ENCODE data around the gene CRYGN. TPM values are rescaled to one million over a fixed set of nuclear protein-coding genes. Genes with fewer than 3 reads are reported as not detected.

CRYGN gene
- total RNA-seq, 1 donor from 2014 or later = 1.3 TPM

DNA sequence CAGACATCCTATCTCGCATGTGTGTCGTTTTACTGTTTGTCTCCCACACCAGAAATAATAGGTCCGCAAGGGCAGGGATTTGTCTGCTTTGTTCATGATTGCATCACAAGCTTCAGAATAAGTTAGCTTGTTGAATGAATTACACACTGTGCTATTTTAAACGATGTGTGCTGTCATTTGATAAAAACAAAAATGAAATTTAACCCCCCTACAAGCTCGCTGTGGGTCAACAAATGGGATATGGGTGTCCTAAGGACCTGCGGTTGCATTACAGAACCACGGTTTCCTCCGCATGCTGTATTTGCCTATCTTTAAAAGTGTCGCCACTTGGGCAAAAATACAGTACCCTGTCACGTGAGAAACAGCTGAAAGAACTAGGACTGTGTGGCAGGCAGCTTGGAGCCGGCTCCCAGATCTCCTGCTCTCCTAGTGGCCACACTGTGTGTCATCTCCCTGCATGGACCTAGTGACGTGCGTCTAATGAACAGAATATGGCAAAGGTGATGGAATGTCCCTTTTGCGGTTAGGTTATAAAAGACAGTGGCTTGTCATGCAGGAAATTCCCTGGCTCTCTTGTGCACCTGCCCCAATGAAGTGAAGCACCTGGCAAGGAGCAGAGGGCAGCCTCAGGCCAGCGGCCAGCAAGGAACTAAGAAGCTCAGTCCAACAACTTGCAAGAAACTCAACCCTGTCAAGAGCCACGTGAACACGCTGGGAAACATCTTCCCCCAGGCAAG is 32.9 kb upstream of the CRYGN start:
- Mint-ChIP-seq H3K27ac (no peak overlapping the region), H3K9me3 (no peaks in the 10 kb centered on the region), H3K4me3 (no peak overlapping the region), H3K36me3 (peaks cover 49% of the 10 kb centered on the region), H3K4me1 (ENCODE audit: unreplicated experiment) (peaks cover 18% of the 10 kb centered on the region), H3K27me3 (no peaks in the 10 kb centered on the region)
- DNase-seq (ENCODE audit: extremely low spot score, unreplicated experiment) = no peak
- TF ChIP-seq CTCF (conservative IDR thresholded peaks at IDR 0.05) = no peak

GRCh38 chr7:151470711-151471110 is 30.8 kb upstream of the CRYGN start:
- H3K27me3 Mint-ChIP-seq = no peaks in the 10 kb centered on the region
- no peak for DNase-seq (ENCODE audit: extremely low spot score, unreplicated experiment)
- peaks cover 19% of the 10 kb centered on the region for H3K4me1 Mint-ChIP-seq (ENCODE audit: unreplicated experiment)
- no peak overlapping the region for H3K4me3 Mint-ChIP-seq
- H3K36me3 Mint-ChIP-seq = peaks cover 57% of the 10 kb centered on the region
- H3K9me3 Mint-ChIP-seq = no peaks in the 10 kb centered on the region
- H3K27ac Mint-ChIP-seq = no peak overlapping the region
- TF ChIP-seq CTCF (conservative IDR thresholded peaks at IDR 0.05) = no peak

DNA sequence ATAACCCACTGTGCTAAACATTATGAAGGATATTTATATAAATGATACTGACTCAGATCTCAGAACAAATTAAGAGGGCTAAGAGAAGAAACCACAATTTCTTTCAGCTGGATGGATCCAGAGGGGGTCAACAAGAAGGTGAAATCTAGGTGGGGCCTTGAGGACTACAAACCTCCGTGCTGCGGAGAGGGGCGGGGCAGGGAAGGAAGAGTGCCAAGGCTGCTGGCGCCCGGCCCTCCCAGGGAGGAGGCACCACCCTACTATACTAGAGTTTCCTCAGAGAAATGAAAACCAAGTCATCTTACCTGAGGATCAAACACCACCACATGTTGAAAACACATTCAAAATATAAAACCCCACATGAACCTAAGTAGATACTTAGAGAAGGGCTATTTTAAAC is 29.3 kb upstream of the CRYGN start:
- no peak for TF ChIP-seq CTCF (conservative IDR thresholded peaks at IDR 0.05)
- DNase-seq (ENCODE audit: extremely low spot score, unreplicated experiment) = no peak
- H3K27ac Mint-ChIP-seq = no peak overlapping the region
- H3K4me3 Mint-ChIP-seq = no peak overlapping the region
- peaks cover 19% of the 10 kb centered on the region for H3K4me1 Mint-ChIP-seq (ENCODE audit: unreplicated experiment)
- no peaks in the 10 kb centered on the region for H3K27me3 Mint-ChIP-seq
- no peaks in the 10 kb centered on the region for H3K9me3 Mint-ChIP-seq
- peaks cover 63% of the 10 kb centered on the region for H3K36me3 Mint-ChIP-seq

DNA sequence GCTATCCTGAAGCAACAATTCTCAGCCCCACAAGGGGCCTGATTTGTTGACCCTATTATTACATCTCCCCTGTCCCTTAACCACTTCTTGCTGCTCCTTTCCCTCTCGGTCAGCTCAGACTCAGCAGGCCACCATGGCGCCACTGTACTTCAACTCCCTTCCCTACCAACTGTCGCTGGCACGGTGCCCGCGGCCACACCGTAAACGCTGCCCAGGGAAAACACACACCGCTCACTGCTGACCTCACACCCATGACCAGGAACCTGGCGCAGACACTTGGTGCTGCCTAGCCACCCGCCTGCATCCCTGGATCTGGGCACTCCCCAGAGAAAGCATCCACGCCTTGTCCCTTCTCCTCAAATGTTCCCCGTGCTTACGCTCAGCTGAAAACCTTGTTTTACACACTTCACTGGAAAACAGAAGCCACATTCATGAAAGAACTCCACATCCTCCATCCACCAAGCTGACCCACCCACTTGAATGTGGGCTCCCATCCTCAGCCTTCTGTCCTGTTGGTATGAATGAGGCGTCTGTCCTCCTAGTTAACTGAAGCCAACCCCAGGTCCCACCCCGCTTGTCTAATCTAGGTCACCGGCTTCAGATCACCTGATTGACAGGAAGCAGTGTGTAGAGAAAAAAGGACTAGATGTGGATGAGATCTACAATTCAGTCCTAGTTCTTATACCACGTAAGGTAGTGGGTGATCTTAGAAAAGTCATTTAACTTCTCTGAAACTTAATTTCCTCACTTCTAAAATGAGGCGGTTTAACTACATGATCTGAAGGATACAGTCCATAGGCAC is 28.5 kb upstream of the CRYGN start:
- Mint-ChIP-seq H3K9me3 (peaks cover 2% of the 10 kb centered on the region), H3K27ac (no peak overlapping the region)
- no peak for DNase-seq (ENCODE audit: extremely low spot score, unreplicated experiment)

GRCh38 chr7:151465169-151465568 is 25.2 kb upstream of the CRYGN start:
- H3K4me1 Mint-ChIP-seq (ENCODE audit: unreplicated experiment) = peaks cover 17% of the 10 kb centered on the region

More for the DNA sequence above, 28.5 kb upstream of the CRYGN start:
- Mint-ChIP-seq H3K4me3 (no peak overlapping the region), H3K4me1 (ENCODE audit: unreplicated experiment) (peaks cover 19% of the 10 kb centered on the region), H3K27me3 (no peaks in the 10 kb centered on the region), H3K36me3 (peaks cover 66% of the 10 kb centered on the region)
- no peak for TF ChIP-seq CTCF (conservative IDR thresholded peaks at IDR 0.05)

More at GRCh38 chr7:151465169-151465568, 25.2 kb upstream of the CRYGN start:
- Mint-ChIP-seq H3K4me3 (no peak overlapping the region), H3K27me3 (no peaks in the 10 kb centered on the region), H3K36me3 (peaks cover 65% of the 10 kb centered on the region), H3K27ac (no peak overlapping the region), H3K9me3 (peaks cover 14% of the 10 kb centered on the region)
- DNase-seq (ENCODE audit: extremely low spot score, unreplicated experiment) = no peak
- TF ChIP-seq CTCF (conservative IDR thresholded peaks at IDR 0.05) = no peak

Measured in type B pancreatic cell (in vitro differentiated cells).